ENCODE measurements around the gene HM13.
A peak's percentile ranks its signal among the peaks of the same experiment; 100 is the strongest.
"Not testable (repeated sequence)": the region's sequence is repeated elsewhere in the genome, so short reads cannot be mapped to it uniquely, and the experiment has no call there.

The HM13 gene

DNA sequence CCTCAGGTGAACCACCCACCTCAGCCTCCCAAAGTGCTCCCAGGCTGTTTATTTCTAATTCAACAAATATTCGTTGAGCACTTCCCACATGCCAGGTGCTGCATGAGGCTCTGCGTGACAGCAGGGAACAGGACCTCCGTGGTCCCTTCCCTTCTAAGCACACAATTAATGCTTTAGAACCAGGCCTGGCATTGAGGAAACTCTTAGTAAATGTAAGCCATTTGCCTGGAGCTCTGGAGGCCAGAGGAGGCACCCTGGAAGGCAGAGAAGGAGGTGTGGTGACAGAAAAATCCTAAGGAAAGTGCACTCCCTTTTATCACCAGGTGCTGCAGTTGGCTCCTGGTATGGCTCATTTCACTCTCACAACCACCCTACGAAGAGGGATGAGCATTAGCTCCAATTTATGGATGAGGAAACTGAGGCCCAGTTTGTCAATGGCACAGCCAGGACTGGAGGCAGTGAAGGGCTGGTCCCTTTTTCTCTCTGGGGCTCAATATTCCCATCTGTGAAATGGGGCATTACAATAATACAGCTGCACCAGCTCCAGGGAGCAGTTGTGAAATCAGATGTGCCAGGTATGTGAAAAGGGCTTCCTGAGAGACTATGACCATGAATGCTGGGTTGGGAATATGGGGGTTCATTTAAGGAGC lies 82.7 kb downstream of the HM13 start:
- Mint-ChIP-seq H3K9me3 (no peaks in the 10 kb centered on the region), H3K36me3 (no peaks in the 10 kb centered on the region), H3K4me3 (no peak overlapping the region), H3K27ac (no peak overlapping the region), H3K4me1 (no peaks in the 10 kb centered on the region)
- DNase-seq (ENCODE audit: low spot score in 2 of 2): no peak
- no peak for ATAC-seq

DNA sequence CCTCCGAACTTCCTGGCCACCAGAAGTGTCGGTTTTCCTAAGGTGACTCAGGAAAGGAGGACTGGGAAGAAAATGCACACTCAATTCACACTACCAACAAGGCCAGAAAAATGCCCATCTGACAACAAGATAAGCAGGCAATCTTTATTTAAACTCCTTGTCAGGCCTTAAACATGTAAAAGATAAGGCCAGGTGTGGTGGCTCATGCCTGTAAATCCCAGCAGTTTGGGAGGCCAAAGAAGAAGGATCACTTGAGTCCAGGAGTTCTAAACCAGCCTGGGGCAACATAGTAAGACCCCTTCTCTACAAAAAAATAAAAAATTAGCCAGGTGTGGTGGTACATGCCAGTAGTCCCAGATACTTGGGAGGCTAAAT lies 83.2 kb downstream of the HM13 start:
- Mint-ChIP-seq H3K4me3 (no peak overlapping the region), H3K36me3 (no peaks in the 10 kb centered on the region), H3K4me1 (peaks cover 2% of the 10 kb centered on the region), H3K27ac (no peak overlapping the region), H3K9me3 (no peaks in the 10 kb centered on the region)
- ATAC-seq (no peak), DNase-seq (ENCODE audit: low spot score in 2 of 2) (no peak)

GRCh38 chr20:31602431-31602778 lies 88.2 kb downstream of the HM13 start:
- no peak for DNase-seq (ENCODE audit: low spot score in 2 of 2)
- peaks cover 34% of the 10 kb centered on the region for H3K4me1 Mint-ChIP-seq
- no peaks in the 10 kb centered on the region for H3K9me3 Mint-ChIP-seq
- no peak for ATAC-seq
- peak overlapping the region; percentile 86 for H3K4me3 Mint-ChIP-seq
- no peaks in the 10 kb centered on the region for H3K36me3 Mint-ChIP-seq
- peak overlapping the region; percentile 52 for H3K27ac Mint-ChIP-seq

GRCh38 chr20:31602779-31603441 lies 88.7 kb downstream of the HM13 start:
- H3K9me3 Mint-ChIP-seq: no peaks in the 10 kb centered on the region
- ATAC-seq: peak; percentile 95
- peak overlapping the region; percentile 86 for H3K4me3 Mint-ChIP-seq
- peak; percentile 44 to 82 for DNase-seq (ENCODE audit: low spot score in 2 of 2)
- peak overlapping the region; percentile 52 for H3K27ac Mint-ChIP-seq
- H3K36me3 Mint-ChIP-seq: no peaks in the 10 kb centered on the region
- H3K4me1 Mint-ChIP-seq: peaks cover 34% of the 10 kb centered on the region

DNA sequence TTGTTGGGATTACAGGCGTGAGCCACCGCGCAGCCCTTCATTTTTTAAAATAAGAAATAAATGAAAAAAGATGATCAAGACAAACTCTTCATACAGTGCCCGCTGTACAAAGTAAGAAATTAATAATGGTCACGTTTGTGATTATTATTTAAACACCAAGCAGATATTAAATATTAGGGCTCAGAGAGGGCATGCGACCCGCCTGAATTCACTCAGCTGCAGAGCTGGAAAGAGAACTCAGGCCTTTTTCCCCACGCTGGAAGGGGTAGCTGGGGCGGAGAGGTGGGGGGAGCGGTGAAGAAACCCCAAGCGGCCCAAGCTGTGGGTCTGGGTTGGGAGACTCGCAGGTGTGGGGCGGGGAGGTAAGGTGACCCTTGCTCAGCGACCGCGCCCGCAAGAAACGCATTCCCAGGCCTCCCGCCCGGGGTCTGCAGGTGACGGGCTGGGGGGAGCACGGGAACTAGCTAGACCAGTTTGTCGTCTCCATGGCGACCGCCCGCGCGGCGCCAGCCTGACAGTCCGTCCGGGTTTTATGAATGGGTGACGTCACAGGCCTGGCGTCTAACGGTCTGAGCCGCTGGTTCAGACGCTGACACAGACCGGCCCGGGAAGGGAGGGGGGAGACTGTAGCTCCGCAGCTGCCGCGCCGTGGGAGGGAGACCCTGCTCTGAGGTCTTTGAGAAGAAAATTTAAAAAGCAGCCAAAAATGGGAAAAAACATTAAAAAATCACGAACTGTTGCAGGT lies 89.8 kb downstream of the HM13 start:
- Mint-ChIP-seq H3K9me3 (no peaks in the 10 kb centered on the region), H3K36me3 (no peaks in the 10 kb centered on the region), H3K4me3 (peak overlapping the region; percentile 86), H3K27ac (no peak overlapping the region), H3K4me1 (peaks cover 34% of the 10 kb centered on the region)
- DNase-seq (ENCODE audit: low spot score in 2 of 2) (peak; percentile 38 to 83), ATAC-seq (peak; percentile 47)

GRCh38 chr20:31604567-31605030 lies 90.4 kb downstream of the HM13 start:
- Mint-ChIP-seq H3K36me3 (no peaks in the 10 kb centered on the region), H3K9me3 (no peaks in the 10 kb centered on the region), H3K27ac (no peak overlapping the region), H3K4me1 (peaks cover 34% of the 10 kb centered on the region), H3K4me3 (peak overlapping the region; percentile 86)
- no peak for DNase-seq (ENCODE audit: low spot score in 2 of 2)
- no peak for ATAC-seq

DNA sequence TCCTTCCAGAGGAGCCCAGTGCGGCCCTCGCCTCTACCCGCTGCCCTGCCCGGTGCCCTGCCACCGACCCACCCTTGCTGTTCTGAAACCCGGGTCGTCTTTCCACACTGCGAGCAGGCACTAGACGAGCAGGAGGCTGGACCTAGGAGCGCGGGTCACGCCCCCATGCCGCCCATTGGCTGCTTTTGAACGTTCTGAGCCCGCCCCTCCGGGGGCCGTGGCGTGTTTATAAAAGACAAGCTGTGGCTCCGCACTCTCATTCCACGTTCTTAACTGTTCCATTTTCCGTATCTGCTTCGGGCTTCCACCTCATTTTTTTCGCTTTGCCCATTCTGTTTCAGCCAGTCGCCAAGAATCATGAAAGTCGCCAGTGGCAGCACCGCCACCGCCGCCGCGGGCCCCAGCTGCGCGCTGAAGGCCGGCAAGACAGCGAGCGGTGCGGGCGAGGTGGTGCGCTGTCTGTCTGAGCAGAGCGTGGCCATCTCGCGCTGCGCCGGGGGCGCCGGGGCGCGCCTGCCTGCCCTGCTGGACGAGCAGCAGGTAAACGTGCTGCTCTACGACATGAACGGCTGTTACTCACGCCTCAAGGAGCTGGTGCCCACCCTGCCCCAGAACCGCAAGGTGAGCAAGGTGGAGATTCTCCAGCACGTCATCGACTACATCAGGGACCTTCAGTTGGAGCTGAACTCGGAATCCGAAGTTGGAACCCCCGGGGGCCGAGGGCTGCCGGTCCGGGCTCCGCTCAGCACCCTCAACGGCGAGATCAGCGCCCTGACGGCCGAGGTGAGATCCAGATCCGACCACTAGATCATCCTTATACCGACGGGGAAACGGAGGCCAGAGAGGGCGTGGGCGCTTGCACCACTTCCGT lies 91.0 kb downstream of the HM13 start, which contains the start of gene ID1:
Gene ID1 (plus strand): TSS at position 259 of the 871 bp plus-strand sequence. CDS start 99 bp downstream, at position 358.
- DNase-seq (ENCODE audit: low spot score in 2 of 2) (peak; percentile 65 to 90), ATAC-seq (peak; percentile 85)
- H3K36me3 Mint-ChIP-seq: no peaks in the 10 kb centered on the region
- H3K4me3 Mint-ChIP-seq: peak within 1 kb of the TSS; percentile 86
- no peaks in the 10 kb centered on the region for H3K9me3 Mint-ChIP-seq
- H3K27ac Mint-ChIP-seq: no peak within 1 kb of the TSS
- H3K4me1 Mint-ChIP-seq: peaks cover 34% of the 10 kb centered on the region

GRCh38 chr20:31605902-31606803 lies 91.9 kb downstream of the HM13 start:
- DNase-seq (ENCODE audit: low spot score in 2 of 2): peak in 1 of 2 donors; percentile 63
- no peak for ATAC-seq
- no peaks in the 10 kb centered on the region for H3K9me3 Mint-ChIP-seq

GRCh38 chr20:31606804-31607639 lies 92.8 kb downstream of the HM13 start:
- H3K36me3 Mint-ChIP-seq: no peaks in the 10 kb centered on the region
- peak overlapping the region; percentile 86 for H3K4me3 Mint-ChIP-seq
- H3K4me1 Mint-ChIP-seq: peaks cover 34% of the 10 kb centered on the region
- H3K27ac Mint-ChIP-seq: no peak overlapping the region
- DNase-seq (ENCODE audit: low spot score in 2 of 2): no peak
- no peak for ATAC-seq
- H3K9me3 Mint-ChIP-seq: no peaks in the 10 kb centered on the region

More at GRCh38 chr20:31605902-31606803, 91.9 kb downstream of the HM13 start:
- no peak overlapping the region for H3K27ac Mint-ChIP-seq
- no peaks in the 10 kb centered on the region for H3K36me3 Mint-ChIP-seq
- peak overlapping the region; percentile 86 for H3K4me3 Mint-ChIP-seq
- H3K4me1 Mint-ChIP-seq: peaks cover 34% of the 10 kb centered on the region

DNA sequence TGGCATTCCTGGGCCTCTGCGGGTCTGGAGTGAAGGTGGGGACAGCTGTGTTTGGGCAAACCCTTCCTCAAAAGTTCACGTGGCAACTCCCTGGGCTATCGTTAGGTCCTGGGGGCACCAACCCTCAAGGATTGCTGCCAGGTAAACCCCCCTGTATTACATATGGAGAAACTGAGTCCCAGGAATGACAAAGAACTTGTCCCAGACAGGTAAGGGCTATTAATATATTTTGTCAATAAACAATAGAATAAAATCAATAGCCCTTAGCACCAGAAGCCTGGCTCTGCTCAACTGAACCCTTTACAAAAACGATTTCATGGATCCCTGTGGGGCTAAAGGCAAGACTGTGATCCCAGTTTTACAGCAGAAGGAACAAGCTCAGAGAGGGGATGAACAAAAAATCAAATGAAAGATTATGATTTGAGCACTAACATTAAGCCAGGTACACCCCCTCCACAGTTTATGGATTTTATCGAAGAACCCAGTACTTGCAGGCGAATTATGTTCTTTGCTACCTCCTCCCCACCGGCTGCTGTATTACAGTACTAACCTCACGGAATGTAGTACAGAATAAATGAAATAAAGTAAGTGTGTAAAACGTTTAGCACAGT lies 93.5 kb downstream of the HM13 start:
- no peak overlapping the region for H3K27ac Mint-ChIP-seq
- ATAC-seq (no peak), DNase-seq (ENCODE audit: low spot score in 2 of 2) (no peak)
- no peak overlapping the region for H3K4me3 Mint-ChIP-seq
- H3K36me3 Mint-ChIP-seq: no peaks in the 10 kb centered on the region
- no peaks in the 10 kb centered on the region for H3K9me3 Mint-ChIP-seq
- H3K4me1 Mint-ChIP-seq: peaks cover 29% of the 10 kb centered on the region

DNA sequence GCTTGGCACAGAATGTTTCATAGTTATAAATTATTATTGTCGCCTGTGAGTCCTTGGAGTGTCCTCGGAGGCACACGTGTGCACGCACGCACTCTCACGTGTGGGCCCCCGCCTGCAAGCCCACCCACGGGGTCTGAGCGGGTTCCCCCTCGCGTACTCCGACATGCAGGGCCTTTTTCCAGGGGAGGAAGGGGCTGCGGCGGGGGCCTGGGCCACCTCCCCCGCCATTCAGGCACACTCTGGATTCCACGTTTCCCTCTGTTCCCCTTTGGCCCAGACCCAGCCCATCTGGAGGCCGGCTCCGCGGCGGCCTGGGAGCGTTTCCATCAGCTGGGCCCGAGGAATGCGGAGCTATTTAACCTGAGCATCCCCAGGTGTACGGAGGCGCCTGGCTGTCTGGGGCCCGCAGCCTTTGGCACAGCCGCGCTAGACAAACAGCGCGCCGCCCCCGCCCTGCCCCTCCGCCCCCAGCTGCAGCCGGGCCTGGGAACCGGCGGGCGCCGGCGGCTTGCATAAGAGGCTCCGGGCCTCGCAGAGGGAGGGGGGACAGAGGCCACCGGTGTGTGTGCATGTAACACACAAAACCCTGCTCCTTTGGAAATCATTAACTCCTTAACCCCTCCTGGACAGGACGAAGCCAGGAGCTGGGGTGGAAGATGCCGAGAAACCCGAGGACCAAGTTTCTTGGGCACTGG lies 94.2 kb downstream of the HM13 start:
- DNase-seq (ENCODE audit: low spot score in 2 of 2): no peak
- ATAC-seq: no peak
- no peak overlapping the region for H3K4me3 Mint-ChIP-seq
- no peaks in the 10 kb centered on the region for H3K36me3 Mint-ChIP-seq
- H3K27ac Mint-ChIP-seq: no peak overlapping the region
- H3K9me3 Mint-ChIP-seq: no peaks in the 10 kb centered on the region
- H3K4me1 Mint-ChIP-seq: peaks cover 24% of the 10 kb centered on the region

- H3K9me3 Mint-ChIP-seq; H3K27ac Mint-ChIP-seq; H3K4me1 Mint-ChIP-seq; H3K36me3 Mint-ChIP-seq; DNase-seq (ENCODE audit: low spot score in 2 of 2); ATAC-seq; H3K4me3 Mint-ChIP-seq: not testable (repeated sequence)
Measured at GRCh38 chr20:31612271-31612640, 98.0 kb downstream of the HM13 start.

- Mint-ChIP-seq H3K9me3 (no peaks in the 10 kb centered on the region), H3K4me3 (no peak overlapping the region), H3K36me3 (no peaks in the 10 kb centered on the region), H3K4me1 (no peaks in the 10 kb centered on the region), H3K27ac (no peak overlapping the region)
- DNase-seq (ENCODE audit: low spot score in 2 of 2) (no peak), ATAC-seq (no peak)
Measured at GRCh38 chr20:31615416-31615815, 101.2 kb downstream of the HM13 start.
